ENCODE measurements around the gene FAM163B. TPM values are rescaled to one million over a fixed set of nuclear protein-coding genes. Genes with fewer than 3 reads are reported as not detected.

FAM163B gene
- total and polyA plus RNA-seq, 2 of the 8 experiments (the other 6 are each of a cell fraction or from before 2014, with no cell fraction given) = 0.63 to 1.0 TPM

GRCh38 chr9:133546287-133546680 lies 62.9 kb downstream of the FAM163B start (continued):
- TF ChIP-seq CTCF (IDR thresholded peaks at IDR 0.05; ENCODE audit: control extremely low read depth in 1 of 3, insufficient read depth in 1 of 3, low read depth in 1 of 3, low read length in 3 of 3) = no peak
- TF ChIP-seq SP4 (IDR thresholded peaks at IDR 0.05; ENCODE audit: low read length) = no peak
- no peak for TF ChIP-seq TAF7 (optimal IDR thresholded peaks at IDR 0.05; ENCODE audit: borderline replicate concordance, low read depth, low read length)
- TF ChIP-seq CBX8 (IDR thresholded peaks at IDR 0.05; ENCODE audit: borderline replicate concordance, low read depth, low read length) = no peak

Data from H1 (cell line).